ENCODE data around the gene SYCP3. TPM values are rescaled to one million over a fixed set of nuclear protein-coding genes. Genes with fewer than 3 reads are reported as not detected.

SYCP3 gene
- total and polyA plus RNA-seq, 2 of the 13 experiments (the other 11 are each of a cell fraction or from before 2014, with no cell fraction given): not detected

DNA sequence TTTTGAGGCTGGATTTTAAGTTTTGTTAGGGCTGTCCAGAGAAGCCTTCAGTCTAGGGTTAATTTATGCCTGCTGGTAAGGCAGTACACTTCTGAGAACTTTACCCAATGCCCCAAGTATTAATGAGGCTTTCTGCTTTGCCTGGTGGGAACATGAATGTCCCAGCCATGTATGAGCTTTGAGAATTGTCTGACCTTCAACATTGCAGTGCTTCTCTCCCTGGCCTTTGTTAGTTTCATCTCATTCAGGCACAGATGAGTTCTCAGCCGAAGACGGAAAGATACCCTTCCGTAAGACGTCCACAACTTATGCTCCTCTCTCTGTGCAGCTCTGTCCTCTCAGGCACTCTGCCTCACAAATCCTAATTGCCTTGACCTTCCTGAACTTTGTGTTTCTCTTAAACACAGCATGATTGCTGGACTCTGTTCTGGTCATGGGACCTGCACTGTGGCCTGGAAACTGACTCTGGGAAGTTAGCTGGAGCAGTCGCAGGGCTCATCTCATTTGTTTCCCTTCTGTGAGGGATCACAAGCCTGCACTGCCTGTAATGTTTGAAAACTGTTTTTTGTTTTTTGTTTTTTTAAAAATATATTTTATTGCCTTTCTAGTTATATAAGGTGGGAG, 26.1 kb downstream of the SYCP3 start (continued):
- TF ChIP-seq ZNF318 (CRISPR knock-in tag; IDR thresholded peaks at IDR 0.05) (no peak), ZNF292 (CRISPR knock-in tag; IDR thresholded peaks at IDR 0.05; ENCODE audit: borderline replicate concordance, low read depth) (peak; percentile 88; the same call in 1 of the 2 replicates), ZNF552 (CRISPR knock-in tag; IDR thresholded peaks at IDR 0.05; ENCODE audit: borderline replicate concordance) (no peak), ZEB1 (IDR thresholded peaks at IDR 0.05; ENCODE audit: insufficient replicate concordance, low read depth) (no peak), ZKSCAN5 (CRISPR knock-in tag; IDR thresholded peaks at IDR 0.05) (no peak), ZNF138 (CRISPR knock-in tag; IDR thresholded peaks at IDR 0.05; ENCODE audit: low read depth) (no peak), ZNF775 (CRISPR knock-in tag; IDR thresholded peaks at IDR 0.05; ENCODE audit: borderline replicate concordance) (no peak), HDAC2 (CRISPR knock-in tag; IDR thresholded peaks at IDR 0.05) (peak; percentile 96), CC2D1A (CRISPR knock-in tag; IDR thresholded peaks at IDR 0.05) (no peak), NFE2 (CRISPR knock-in tag; IDR thresholded peaks at IDR 0.05) (no peak), KLF13 (CRISPR knock-in tag; IDR thresholded peaks at IDR 0.05) (no peak), ETS1 (CRISPR knock-in tag; IDR thresholded peaks at IDR 0.05) (no peak), NAIF1 (CRISPR knock-in tag; IDR thresholded peaks at IDR 0.05; ENCODE audit: borderline replicate concordance) (no peak), ZNF20 (CRISPR knock-in tag; IDR thresholded peaks at IDR 0.05) (no peak), RNF2 (conservative IDR thresholded peaks at IDR 0.05; ENCODE audit: low read depth) (no peak)
- TF ChIP-seq, protein P1, sequence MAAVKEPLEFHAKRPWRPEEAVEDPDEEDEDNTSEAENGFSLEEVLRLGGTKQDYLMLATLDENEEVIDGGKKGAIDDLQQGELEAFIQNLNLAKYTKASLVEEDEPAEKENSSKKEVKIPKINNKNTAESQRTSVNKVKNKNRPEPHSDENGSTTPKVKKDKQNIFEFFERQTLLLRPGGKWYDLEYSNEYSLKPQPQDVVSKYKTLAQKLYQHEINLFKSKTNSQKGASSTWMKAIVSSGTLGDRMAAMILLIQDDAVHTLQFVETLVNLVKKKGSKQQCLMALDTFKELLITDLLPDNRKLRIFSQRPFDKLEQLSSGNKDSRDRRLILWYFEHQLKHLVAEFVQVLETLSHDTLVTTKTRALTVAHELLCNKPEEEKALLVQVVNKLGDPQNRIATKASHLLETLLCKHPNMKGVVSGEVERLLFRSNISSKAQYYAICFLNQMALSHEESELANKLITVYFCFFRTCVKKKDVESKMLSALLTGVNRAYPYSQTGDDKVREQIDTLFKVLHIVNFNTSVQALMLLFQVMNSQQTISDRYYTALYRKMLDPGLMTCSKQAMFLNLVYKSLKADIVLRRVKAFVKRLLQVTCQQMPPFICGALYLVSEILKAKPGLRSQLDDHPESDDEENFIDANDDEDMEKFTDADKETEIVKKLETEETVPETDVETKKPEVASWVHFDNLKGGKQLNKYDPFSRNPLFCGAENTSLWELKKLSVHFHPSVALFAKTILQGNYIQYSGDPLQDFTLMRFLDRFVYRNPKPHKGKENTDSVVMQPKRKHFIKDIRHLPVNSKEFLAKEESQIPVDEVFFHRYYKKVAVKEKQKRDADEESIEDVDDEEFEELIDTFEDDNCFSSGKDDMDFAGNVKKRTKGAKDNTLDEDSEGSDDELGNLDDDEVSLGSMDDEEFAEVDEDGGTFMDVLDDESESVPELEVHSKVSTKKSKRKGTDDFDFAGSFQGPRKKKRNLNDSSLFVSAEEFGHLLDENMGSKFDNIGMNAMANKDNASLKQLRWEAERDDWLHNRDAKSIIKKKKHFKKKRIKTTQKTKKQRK (IDR thresholded peaks at IDR 0.05; ENCODE audit: low read length): no peak
